ENCODE results near the gene FBXL7. TPM values are rescaled to one million over a fixed set of nuclear protein-coding genes. Genes with fewer than 3 reads are reported as not detected.

Gene FBXL7
- total RNA-seq, 1 donor from 2014 or later, result 30.4 TPM

- Histone ChIP-seq H3K4me3 (no peak overlapping the region), H3K4me1 (no peaks in the 10 kb centered on the region), H3K9me3 (peaks cover 0 to 5% of the 10 kb centered on the region in 2 donors), H3K27ac (no peak overlapping the region), H3K27me3 (no peaks in the 10 kb centered on the region), H3K36me3 (no peaks in the 10 kb centered on the region)
- TF ChIP-seq, protein P1, sequence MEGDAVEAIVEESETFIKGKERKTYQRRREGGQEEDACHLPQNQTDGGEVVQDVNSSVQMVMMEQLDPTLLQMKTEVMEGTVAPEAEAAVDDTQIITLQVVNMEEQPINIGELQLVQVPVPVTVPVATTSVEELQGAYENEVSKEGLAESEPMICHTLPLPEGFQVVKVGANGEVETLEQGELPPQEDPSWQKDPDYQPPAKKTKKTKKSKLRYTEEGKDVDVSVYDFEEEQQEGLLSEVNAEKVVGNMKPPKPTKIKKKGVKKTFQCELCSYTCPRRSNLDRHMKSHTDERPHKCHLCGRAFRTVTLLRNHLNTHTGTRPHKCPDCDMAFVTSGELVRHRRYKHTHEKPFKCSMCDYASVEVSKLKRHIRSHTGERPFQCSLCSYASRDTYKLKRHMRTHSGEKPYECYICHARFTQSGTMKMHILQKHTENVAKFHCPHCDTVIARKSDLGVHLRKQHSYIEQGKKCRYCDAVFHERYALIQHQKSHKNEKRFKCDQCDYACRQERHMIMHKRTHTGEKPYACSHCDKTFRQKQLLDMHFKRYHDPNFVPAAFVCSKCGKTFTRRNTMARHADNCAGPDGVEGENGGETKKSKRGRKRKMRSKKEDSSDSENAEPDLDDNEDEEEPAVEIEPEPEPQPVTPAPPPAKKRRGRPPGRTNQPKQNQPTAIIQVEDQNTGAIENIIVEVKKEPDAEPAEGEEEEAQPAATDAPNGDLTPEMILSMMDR (IDR thresholded peaks at IDR 0.05), result no peak
- intact Hi-C loops (cut with DNase I), result no loop called here
- no peak for DNase-seq (ENCODE audit: low spot score in 2 of 2)
Observed at GRCh38 chr5:15655683-15656082, 155.7 kb downstream of the FBXL7 start.

DNA sequence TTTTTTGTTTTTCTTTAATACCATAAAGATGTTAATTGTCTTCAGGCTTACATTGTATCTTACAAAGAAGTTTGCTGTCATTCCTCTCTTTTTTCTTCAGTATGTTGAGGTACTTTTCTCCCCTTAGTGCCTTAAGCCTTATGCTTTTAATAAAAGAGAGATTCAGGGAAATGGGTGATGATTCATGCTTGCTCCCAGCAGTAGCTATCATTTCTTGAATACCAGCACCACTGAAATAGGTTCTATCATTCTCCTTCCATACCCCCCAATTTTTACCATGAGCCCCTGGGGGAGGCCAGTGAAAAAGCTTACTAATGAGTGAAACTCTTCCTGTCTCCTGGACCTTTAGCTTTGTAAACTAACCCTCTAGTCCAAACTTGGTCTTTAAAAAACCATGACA lies 165.0 kb downstream of the FBXL7 start:
- H3K9me3 ChIP-seq, result peaks cover 0 to 12% of the 10 kb centered on the region in 2 donors
- no peak overlapping the region for H3K4me3 ChIP-seq
- H3K27me3 ChIP-seq, result no peaks in the 10 kb centered on the region
- H3K36me3 ChIP-seq, result no peaks in the 10 kb centered on the region
- intact Hi-C loops (cut with DNase I), result no loop called here
- H3K27ac ChIP-seq, result no peak overlapping the region
- no peak for DNase-seq (ENCODE audit: low spot score in 2 of 2)
- TF ChIP-seq, protein P1 (IDR thresholded peaks at IDR 0.05), result no peak
- no peaks in the 10 kb centered on the region for H3K4me1 ChIP-seq

- no peaks in the 10 kb centered on the region for H3K36me3 ChIP-seq
- DNase-seq (ENCODE audit: low spot score in 2 of 2), result no peak
- no peak overlapping the region for H3K4me3 ChIP-seq
- H3K9me3 ChIP-seq, result peaks cover 0 to 6% of the 10 kb centered on the region in 2 donors
- TF ChIP-seq, protein P1 (IDR thresholded peaks at IDR 0.05), result no peak
- H3K4me1 ChIP-seq, result peaks cover 0 to 8% of the 10 kb centered on the region in 2 donors
- H3K27me3 ChIP-seq, result no peaks in the 10 kb centered on the region
- intact Hi-C loops (cut with DNase I), result no loop called here
- H3K27ac ChIP-seq, result no peak overlapping the region
Observed at GRCh38 chr5:15669826-15670225, 169.8 kb downstream of the FBXL7 start.

- H3K9me3 ChIP-seq, result no peaks in the 10 kb centered on the region
- H3K27ac ChIP-seq, result no peak overlapping the region
- TF ChIP-seq, protein P1 (IDR thresholded peaks at IDR 0.05), result no peak
- no peaks in the 10 kb centered on the region for H3K27me3 ChIP-seq
- H3K36me3 ChIP-seq, result no peaks in the 10 kb centered on the region
- H3K4me1 ChIP-seq, result peaks cover 3 to 13% of the 10 kb centered on the region in 2 donors
- intact Hi-C loops (cut with DNase I), result no loop called here
- DNase-seq (ENCODE audit: low spot score in 2 of 2), result no peak
- no peak overlapping the region for H3K4me3 ChIP-seq
Observed at GRCh38 chr5:15674716-15675115, 174.7 kb downstream of the FBXL7 start.

DNA sequence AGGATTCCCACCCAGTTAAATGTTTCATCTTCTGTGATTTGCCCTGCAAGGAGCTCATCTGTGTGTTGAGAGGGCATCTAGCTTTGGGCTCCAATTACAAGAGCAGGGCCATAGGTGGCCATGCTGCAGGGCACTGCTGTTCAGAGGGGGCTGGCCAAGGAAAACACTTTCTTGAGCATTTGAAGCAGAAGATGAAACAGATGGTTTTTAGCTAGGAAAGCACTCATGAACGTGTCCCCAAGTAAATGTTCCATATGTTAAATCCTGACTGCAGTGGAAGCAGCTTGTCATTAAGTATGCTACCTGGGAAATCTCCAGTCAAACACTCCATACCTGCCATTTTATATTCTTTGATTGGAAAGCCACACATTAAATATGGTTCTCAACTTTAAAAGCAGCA lies 176.6 kb downstream of the FBXL7 start:
- H3K4me1 ChIP-seq, result peaks cover 3 to 17% of the 10 kb centered on the region in 2 donors
- intact Hi-C loops (cut with DNase I), result no loop called here
- H3K27ac ChIP-seq, result no peak overlapping the region
- TF ChIP-seq, protein P1 (IDR thresholded peaks at IDR 0.05), result no peak
- no peaks in the 10 kb centered on the region for H3K27me3 ChIP-seq
- no peak overlapping the region for H3K4me3 ChIP-seq
- no peak for DNase-seq (ENCODE audit: low spot score in 2 of 2)
- H3K9me3 ChIP-seq, result no peaks in the 10 kb centered on the region
- H3K36me3 ChIP-seq, result no peaks in the 10 kb centered on the region

DNA sequence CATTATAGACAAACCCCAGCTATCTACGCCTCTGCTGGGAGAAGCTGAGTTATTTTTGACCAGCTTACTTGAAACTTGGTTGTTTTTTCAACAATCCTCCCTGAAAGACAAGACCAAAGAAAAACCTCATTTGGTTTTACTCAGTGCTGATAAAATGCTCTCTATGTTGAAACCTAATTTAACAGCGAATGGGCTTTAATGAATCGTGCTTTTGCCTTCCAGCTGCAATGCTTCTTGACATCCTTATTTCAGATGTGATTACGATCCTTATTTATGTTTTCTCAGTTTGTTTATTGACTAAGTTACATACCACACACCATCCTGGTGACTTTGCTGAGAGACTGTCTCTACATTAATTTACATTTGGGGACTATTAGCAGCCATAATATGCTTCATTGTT lies 179.2 kb downstream of the FBXL7 start:
- H3K4me1 ChIP-seq, result peaks cover 3 to 12% of the 10 kb centered on the region in 2 donors
- H3K27ac ChIP-seq, result no peak overlapping the region
- H3K4me3 ChIP-seq, result no peak overlapping the region
- TF ChIP-seq, protein P1 (IDR thresholded peaks at IDR 0.05), result no peak
- no peaks in the 10 kb centered on the region for H3K36me3 ChIP-seq
- intact Hi-C loops (cut with DNase I), result no loop called here
- no peaks in the 10 kb centered on the region for H3K27me3 ChIP-seq
- no peaks in the 10 kb centered on the region for H3K9me3 ChIP-seq
- DNase-seq (ENCODE audit: low spot score in 2 of 2), result no peak

All from ascending aorta (tissue), 2 donors.